ENCODE data around the gene ACADM.
"Not testable (repeated sequence)": the region's sequence is repeated elsewhere in the genome, so short reads cannot be mapped to it uniquely, and the experiment has no call there.

Gene ACADM

GRCh38 chr1:75794382-75794781 is 69.9 kb downstream of the ACADM start:
- DNase-seq (ENCODE audit: low read depth in 2 of 2), result no peak

DNA sequence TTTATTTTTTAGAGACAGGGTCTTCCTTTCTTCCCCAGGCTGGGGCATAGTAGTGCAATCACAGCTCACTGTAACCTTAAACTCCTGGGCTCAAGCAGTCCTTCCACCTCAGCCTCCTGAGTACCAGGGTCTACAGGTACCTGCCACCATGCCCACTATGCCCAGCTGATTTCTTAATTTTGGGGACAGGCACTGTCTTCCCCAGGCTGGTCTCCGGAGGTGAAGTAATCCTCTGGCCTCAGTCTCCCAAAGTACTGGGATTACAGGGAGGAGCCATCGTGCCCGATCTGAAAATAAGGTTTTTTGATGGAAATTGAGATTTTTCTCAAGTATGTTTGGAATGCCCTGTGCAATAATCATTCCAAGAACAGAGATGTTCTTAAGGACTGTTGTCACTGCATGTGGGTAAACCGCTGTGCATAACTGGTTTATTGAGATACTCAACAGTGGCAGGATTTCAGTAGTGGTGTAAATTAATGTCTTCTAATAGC is 71.2 kb downstream of the ACADM start:
- no peak for DNase-seq (ENCODE audit: low read depth in 2 of 2)

DNA sequence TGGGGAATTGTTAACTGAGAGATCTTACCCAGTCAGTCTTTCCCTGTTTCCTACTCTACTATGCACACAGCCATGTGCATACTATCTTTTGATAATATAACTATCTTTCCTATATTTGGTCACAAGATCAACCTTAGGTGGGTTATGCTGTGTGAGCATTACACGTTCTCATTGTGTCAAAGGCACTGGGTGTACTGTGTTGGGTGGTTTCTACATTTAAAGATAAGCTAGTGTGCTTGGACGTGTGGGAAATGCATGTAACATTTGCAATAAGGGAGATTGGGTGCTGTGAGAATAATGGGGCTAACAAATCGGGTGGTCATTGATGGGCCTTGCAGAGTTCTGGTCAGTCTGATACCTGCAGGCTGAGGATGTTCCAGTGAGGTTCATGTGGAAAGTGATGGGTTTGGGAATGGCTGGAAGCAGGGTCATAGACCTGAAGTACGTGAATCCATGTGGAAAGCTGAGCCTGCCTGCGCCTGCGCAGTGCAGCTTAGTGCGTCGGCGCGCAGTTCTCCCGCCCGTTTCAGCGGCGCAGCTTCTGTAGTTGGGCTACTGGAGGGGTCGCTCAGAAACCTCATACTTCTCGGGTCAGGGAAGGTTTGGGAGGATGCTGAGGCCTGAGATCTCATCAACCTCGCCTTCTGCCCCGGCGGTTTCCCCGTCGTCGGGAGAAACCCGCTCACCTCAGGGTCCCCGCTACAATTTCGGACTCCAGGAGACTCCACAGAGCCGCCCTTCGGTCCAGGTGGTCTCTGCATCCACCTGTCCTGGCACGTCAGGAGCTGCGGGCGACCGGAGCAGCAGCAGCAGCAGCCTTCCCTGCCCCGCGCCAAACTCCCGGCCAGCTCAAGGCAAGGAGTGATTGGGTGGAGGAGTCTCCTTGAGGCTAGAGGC is 72.1 kb downstream of the ACADM start, which contains the start of gene MSH4:
MSH4 (plus strand) TSS at position 507 of the 897 bp plus-strand sequence; CDS start at position 611, 104 bp downstream.
- no peak for DNase-seq (ENCODE audit: low read depth in 2 of 2)

GRCh38 chr1:75797273-75797588 is 72.7 kb downstream of the ACADM start:
- DNase-seq (ENCODE audit: low read depth in 2 of 2), result no peak

DNA sequence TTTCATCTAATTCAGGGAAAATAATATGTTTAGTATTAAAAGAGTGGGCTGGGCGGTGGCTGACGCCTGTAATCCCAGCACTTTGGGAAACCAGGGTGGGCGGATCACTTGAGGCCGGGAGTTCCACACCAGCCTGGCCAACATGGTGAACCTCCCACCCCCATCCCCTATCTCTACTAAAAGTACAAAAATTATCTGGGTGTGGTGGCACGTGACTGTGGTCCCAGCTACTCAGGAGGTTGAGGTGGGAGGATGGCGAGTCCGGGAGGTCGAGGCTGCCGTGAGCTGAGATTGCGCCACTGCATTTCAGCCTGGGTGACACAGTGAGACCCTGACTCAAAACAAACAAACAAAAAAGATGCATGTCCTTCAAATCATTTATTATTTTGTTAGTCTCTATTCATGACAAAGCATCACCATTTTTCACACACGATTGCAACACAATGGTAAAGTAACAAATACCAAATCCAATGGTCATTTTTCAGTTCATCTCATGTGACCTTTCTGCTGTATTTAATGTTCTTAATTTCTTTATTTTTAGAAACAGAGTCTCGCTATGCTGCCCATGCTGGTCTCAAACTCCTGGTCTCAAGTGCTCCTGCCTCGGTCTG is 73.2 kb downstream of the ACADM start:
- DNase-seq (ENCODE audit: low read depth in 2 of 2), result no peak

DNA sequence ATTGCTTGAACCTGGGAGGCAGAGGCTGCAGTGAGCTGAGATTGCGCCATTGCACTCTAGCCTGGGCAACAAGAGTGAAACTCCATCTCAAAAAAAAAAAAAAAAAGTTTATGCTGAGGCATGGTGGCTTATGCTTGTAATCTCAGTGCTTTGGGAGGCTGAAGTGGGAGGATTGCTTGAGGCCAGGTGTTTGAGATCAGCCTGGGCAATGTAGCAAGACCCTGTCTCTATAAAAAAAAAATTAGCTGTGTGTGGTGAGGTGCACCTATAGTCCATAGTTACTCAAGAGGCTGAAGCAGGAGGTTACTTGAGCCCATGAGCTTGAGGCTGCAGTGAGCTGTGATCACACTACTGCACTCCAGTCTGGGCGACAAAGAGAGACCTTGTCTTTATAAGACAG is 77.0 kb downstream of the ACADM start:
- not testable (repeated sequence) for DNase-seq (ENCODE audit: low read depth in 2 of 2)

DNA sequence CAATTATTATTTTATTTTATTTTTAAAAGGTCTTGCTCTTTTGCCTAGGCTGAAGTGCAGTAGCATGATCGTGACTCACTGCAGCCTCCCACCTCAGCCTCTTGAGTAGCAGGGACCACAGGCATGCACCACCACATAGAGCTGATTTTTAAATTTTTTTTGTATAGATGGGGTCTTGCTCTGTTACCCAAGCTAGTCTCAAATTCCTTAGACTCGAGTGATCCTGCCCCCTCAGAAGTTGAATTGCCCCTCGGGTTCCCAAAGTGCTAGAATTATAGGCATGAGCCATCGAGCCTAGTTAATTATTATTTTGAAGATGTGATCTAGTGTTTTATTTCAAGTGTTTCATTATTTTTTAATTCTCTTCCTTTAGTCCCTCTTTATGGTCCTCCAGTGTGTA is 84.4 kb downstream of the ACADM start:
- DNase-seq (ENCODE audit: low read depth in 2 of 2), result no peak

DNA sequence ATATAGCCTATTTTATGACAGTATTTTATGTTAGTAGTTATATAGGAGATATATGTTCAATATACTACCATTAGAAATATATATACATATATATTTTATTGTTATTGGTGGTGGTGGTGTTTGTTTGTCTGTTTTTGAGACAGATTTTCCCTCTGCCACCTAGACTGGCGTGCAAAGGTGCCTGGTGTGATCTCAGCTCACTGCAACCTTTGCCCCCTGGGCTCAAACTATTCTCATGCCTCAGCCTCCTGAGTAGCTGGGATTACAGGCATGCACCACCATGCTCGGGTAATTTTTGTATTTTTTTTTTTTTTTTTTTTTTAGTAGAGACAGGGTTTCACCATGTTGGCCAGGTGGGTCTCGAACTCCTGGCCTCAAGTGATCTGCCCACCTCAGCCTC is 85.6 kb downstream of the ACADM start:
- not testable (repeated sequence) for DNase-seq (ENCODE audit: low read depth in 2 of 2)

- no peak for DNase-seq (ENCODE audit: low read depth in 2 of 2)
These were observed 86.9 kb downstream of the ACADM start for GRCh38 chr1:75811211-75811981.

DNA sequence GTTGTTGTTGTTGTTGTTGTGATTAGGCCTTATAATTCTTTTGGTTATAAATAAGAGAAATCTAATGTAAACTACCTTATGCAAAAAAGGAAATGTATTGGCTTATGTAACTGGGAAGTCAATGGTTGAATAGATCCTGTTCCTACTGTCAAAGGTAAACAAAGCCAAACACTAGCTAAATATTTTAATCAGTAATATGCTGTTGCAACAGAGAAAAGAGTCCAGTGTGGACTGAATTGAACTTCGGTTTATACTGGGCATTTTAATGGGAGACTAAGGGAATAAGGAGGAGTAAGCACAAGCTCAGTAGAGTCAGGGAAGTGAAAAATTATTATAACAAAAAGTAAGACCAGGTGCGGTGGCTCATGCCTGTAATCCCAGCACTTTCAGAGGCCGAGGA is 87.6 kb downstream of the ACADM start:
- no peak for DNase-seq (ENCODE audit: low read depth in 2 of 2)
